Suprapubic skin (tissue), 4 donors: ENCODE results near the gene WFIKKN1. TPM values are rescaled to one million over a fixed set of nuclear protein-coding genes. Genes with fewer than 3 reads are reported as not detected.

Source experiments
- DNase-seq, 2 donors: peaks; one replicate each; pipeline ENCODE4 v3.0.0-alpha.2; 2019; ENCODE audit warnings: low spot score in 2 of 2
- H3K27ac ChIP-seq: fragments of 200-600 bp; sonication (generic); one replicate; pipeline ENCODE4 v1.5.1; 2019
- H3K27me3 ChIP-seq: fragments of 200-600 bp; sonication (generic); one replicate; pipeline ENCODE4 v1.5.1; 2019
- H3K36me3 ChIP-seq: fragments of 200-600 bp; sonication (generic); one replicate; pipeline ENCODE4 v1.5.1; 2019
- H3K4me1 ChIP-seq: fragments of 200-600 bp; sonication (generic); one replicate; pipeline ENCODE4 v1.5.1; 2019
- H3K4me3 ChIP-seq: fragments of 200-600 bp; sonication (generic); one replicate; pipeline ENCODE4 v1.5.1; 2019; ENCODE audit warnings: mild to moderate bottlenecking
- H3K9me3 ChIP-seq: fragments of 200-600 bp; sonication (generic); one replicate; pipeline ENCODE4 v1.5.1; 2019
- EP300 ChIP-seq: sonication (generic); formaldehyde crosslinking; IDR thresholded peaks from one replicate; pipeline ENCODE4 v1.6.1; 2017; ENCODE audit warnings: antibody characterized with exemption
- POLR2A ChIP-seq, 2 donors: fragments of 450-650 bp; IDR thresholded peaks; one replicate each; pipeline ENCODE4 v1.6.1; 2017; ENCODE audit warnings: antibody characterized with exemption in 2 of 2, mild to moderate bottlenecking in 2 of 2, moderate library complexity in 2 of 2
- POLR2AphosphoS5 ChIP-seq, 3 donors: sonication (generic); formaldehyde crosslinking; IDR thresholded peaks; one replicate each; pipeline ENCODE4 v1.6.1; 2017; ENCODE audit warnings: antibody characterized with exemption in 3 of 3
- WGBS: methylation state at CpG from one replicate; pipeline ENCODE4 v1.1.5; 2018; 5-methylcytosine and 5-hydroxymethylcytosine counted together
- total RNA-seq, 4 donors: library from RNA; depleted of rRNA; stranded (reverse); fragments of >200 nt; gene quantifications; one replicate each; pipeline ENCODE4 v1.1.0, GENCODE V29; 2016
- TF ChIP-seq, protein P1 (sequence below), 2 donors: fragments of 200-600 bp in 1 of 2; fragments of 450-650 bp in 1 of 2; sonication (generic) in 1 of 2; IDR thresholded peaks; one replicate each; pipeline ENCODE4 v1.5.1; 2016 to 2019; ENCODE audit warnings: antibody characterized with exemption in 2 of 2, mild to moderate bottlenecking in 1 of 2, moderate library complexity in 1 of 2

The WFIKKN1 gene
- total RNA-seq, 4 donors from 2014 or later = 1.2 to 12.6 (median 4.6) TPM

DNA sequence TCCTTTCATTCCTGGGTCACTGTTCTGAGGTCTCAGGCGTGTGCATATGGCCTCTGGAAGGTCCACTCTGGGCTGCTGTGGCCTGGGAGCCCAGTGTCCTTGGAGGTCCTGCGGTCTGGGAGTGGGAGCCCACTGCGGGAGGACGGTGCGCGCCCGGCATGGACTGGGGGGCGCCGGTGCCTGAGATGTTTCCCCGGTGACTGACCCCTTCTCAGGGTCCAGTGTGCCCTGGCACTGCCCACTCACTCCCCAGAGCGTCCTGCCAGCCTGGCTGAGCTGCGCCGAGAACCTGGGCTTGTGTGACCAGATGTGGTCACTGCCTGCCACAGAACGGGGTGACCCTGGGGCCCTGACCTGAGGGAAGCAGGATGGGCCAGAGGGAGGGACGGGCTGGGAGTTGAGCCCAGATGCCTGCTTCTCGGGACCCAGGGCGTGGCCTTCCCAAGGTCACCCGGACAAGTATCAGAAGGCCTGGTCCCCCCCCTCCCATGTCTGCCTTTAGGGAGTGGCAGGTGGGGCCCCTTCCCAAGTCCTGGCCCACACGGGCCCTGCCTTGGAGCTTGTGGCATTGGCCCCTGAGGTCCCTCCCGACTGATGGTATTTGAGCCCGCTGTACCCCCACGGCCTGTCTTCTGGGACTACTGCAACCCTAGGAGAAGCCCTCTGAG lies 43.6 kb downstream of the WFIKKN1 start:
- WGBS = 70% methylated on average over 6 of the region's 22 CpGs
- Histone ChIP-seq H3K4me3 (no peak overlapping the region), H3K27me3 (peaks cover 4% of the 10 kb centered on the region), H3K27ac (no peak overlapping the region), H3K9me3 (no peaks in the 10 kb centered on the region), H3K36me3 (peaks cover 46% of the 10 kb centered on the region), H3K4me1 (peaks cover 50% of the 10 kb centered on the region)
- DNase-seq = no peak
- TF ChIP-seq, protein P1, sequence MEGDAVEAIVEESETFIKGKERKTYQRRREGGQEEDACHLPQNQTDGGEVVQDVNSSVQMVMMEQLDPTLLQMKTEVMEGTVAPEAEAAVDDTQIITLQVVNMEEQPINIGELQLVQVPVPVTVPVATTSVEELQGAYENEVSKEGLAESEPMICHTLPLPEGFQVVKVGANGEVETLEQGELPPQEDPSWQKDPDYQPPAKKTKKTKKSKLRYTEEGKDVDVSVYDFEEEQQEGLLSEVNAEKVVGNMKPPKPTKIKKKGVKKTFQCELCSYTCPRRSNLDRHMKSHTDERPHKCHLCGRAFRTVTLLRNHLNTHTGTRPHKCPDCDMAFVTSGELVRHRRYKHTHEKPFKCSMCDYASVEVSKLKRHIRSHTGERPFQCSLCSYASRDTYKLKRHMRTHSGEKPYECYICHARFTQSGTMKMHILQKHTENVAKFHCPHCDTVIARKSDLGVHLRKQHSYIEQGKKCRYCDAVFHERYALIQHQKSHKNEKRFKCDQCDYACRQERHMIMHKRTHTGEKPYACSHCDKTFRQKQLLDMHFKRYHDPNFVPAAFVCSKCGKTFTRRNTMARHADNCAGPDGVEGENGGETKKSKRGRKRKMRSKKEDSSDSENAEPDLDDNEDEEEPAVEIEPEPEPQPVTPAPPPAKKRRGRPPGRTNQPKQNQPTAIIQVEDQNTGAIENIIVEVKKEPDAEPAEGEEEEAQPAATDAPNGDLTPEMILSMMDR (IDR thresholded peaks at IDR 0.05) = no peak
- TF ChIP-seq POLR2A (IDR thresholded peaks at IDR 0.05) (no peak), EP300 (no peak), POLR2AphosphoS5 (IDR thresholded peaks at IDR 0.05) (no peak)

DNA sequence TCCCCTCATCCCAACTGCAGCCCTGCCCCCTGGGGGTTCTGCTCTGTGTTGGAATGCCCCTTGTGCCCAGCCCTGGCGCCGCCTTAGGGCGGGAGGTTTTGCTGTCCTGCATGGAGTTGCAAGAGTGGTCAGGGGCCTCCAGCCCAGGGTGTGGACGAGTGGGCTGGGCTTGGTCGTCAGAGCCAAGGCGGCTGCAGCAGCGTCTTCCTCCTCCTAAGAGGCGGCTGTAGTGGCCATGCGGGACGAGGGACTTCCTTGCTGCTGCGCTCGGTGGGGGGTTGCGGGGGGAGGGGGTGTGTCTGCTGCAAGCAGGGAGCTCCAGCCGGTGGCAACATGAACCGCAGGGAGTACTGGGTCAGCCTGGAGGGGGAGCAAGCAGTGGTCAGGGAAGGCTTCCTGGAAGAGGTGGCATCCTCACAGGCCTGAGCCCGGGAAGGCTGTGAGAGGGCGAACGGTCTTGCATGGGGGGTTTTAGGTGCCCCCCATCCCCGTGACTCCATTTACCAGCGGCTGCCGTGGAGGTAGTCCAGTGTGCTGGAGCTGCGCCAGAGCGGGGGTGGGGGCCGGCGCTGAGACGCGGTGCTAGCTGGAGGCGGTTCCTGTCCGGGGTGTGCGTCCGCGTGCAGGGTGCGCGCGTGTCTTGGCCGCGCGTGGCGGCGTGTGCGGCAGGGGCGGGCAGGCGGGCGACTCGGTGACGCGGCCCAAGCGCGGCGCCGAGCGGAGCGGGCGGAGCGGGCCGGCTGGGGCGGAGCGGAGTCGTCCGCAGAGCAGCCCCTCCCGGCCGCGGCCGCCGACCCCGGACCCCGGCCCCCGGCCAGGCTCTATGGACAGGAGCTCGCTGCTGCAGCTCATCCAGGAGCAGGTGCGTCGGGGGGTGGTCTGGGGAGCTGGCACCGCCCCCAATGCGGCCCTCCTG lies 44.4 kb downstream of the WFIKKN1 start, which contains the start of gene RHBDL1:
RHBDL1 (plus strand) TSS at position 704 of the 916 bp plus-strand sequence; CDS start at position 824, 120 bp downstream.
- no peak for DNase-seq
- no peak within 1 kb of the TSS for H3K27ac ChIP-seq
- H3K4me1 ChIP-seq = peaks cover 54% of the 10 kb centered on the region
- WGBS = 0% methylated on average over 3 of the region's 73 CpGs
- TF ChIP-seq EP300 (no peak), POLR2AphosphoS5 (IDR thresholded peaks at IDR 0.05) (no peak), POLR2A (IDR thresholded peaks at IDR 0.05) (no peak)
- TF ChIP-seq, protein P1 (IDR thresholded peaks at IDR 0.05) = no peak
- no peaks in the 10 kb centered on the region for H3K9me3 ChIP-seq
- H3K27me3 ChIP-seq = peaks cover 4% of the 10 kb centered on the region
- peaks cover 37% of the 10 kb centered on the region for H3K36me3 ChIP-seq
- peak within 1 kb of the TSS; percentile 38 for H3K4me3 ChIP-seq

DNA sequence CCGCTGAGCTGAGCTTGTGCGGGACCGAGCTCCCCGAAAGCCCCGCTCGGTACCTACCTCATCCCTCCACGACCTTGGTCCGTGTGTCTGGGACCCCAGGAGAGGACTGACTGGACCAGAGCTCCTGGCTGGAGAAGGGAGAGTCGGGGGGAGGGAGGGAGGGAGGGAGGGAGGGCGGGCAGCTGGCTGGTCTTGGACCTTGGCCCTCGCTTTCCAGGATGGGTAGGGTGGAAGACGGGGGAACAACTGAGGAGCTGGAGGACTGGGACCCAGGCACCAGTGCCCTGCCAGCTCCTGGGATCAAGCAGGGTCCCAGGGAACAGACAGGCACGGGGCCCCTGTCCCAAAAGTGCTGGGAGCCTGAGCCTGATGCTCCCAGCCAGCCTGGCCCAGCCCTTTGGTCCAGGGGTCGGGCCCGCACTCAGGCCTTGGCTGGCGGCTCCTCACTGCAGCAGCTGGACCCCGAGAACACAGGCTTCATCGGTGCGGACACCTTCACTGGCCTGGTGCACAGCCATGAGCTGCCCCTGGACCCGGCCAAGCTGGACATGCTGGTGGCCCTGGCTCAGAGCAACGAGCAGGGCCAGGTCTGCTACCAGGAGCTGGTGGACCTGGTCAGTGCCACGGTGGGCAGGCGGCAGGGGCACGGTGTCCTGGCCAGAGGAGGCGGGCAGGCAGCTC lies 45.2 kb downstream of the WFIKKN1 start:
- H3K36me3 ChIP-seq = peaks cover 29% of the 10 kb centered on the region
- H3K4me1 ChIP-seq = peaks cover 58% of the 10 kb centered on the region
- DNase-seq = no peak
- 7% methylated on average over 14 of the region's 25 CpGs for WGBS
- peaks cover 4% of the 10 kb centered on the region for H3K27me3 ChIP-seq
- TF ChIP-seq, protein P1 (IDR thresholded peaks at IDR 0.05) = no peak
- no peak for TF ChIP-seq EP300
- TF ChIP-seq POLR2AphosphoS5 (IDR thresholded peaks at IDR 0.05) = no peak
- TF ChIP-seq POLR2A (IDR thresholded peaks at IDR 0.05) = no peak
- H3K9me3 ChIP-seq = no peaks in the 10 kb centered on the region
- no peak overlapping the region for H3K27ac ChIP-seq
- H3K4me3 ChIP-seq = peak overlapping the region; percentile 38

DNA sequence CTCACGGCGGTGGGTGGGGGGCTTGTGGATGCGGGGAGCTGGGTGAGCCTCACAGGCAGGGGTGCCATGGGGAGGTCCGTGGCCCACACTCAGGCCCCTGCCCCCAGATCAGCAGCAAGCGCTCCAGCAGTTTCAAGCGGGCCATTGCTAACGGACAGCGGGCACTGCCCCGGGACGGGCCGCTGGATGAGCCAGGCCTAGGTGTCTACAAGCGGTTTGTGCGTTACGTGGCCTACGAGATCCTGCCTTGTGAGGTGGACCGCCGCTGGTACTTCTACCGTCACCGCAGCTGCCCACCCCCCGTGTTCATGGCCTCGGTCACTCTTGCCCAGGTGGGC lies 45.7 kb downstream of the WFIKKN1 start:
- no peaks in the 10 kb centered on the region for H3K9me3 ChIP-seq
- DNase-seq = no peak
- peaks cover 63% of the 10 kb centered on the region for H3K4me1 ChIP-seq
- TF ChIP-seq POLR2A (IDR thresholded peaks at IDR 0.05) (no peak), EP300 (no peak), POLR2AphosphoS5 (IDR thresholded peaks at IDR 0.05) (no peak)
- TF ChIP-seq, protein P1 (IDR thresholded peaks at IDR 0.05) = no peak
- no peak overlapping the region for H3K4me3 ChIP-seq
- H3K27me3 ChIP-seq = peaks cover 4% of the 10 kb centered on the region
- WGBS = 79% methylated on average over 9 of the region's 21 CpGs
- H3K36me3 ChIP-seq = peaks cover 24% of the 10 kb centered on the region
- H3K27ac ChIP-seq = no peak overlapping the region
